HepG2 (cell line): ENCODE data around the gene FBXO5. TPM values are rescaled to one million over a fixed set of nuclear protein-coding genes. Genes with fewer than 3 reads are reported as not detected.

Experiments
- AHR ChIP-seq: IDR thresholded peaks from 2 replicates; pipeline ENCODE4 v1.6.1; 2018; ENCODE audit warnings: missing genetic modification reagents, missing compliant biosample characterization
- GATA4 ChIP-seq: sonication (generic); IDR thresholded peaks from 2 replicates; pipeline ENCODE4 v1.6.1; 2016; ENCODE audit warnings: antibody characterized with exemption, low read depth, borderline replicate concordance
- GTF3A ChIP-seq: sonication (generic); formaldehyde crosslinking; conservative IDR thresholded peaks from 2 replicates; pipeline ENCODE4 v1.4.0; 2020; ENCODE audit warnings: mild to moderate bottlenecking, missing genetic modification reagents
- ZFP62 ChIP-seq: sonication (generic); formaldehyde crosslinking; IDR thresholded peaks from 2 replicates; pipeline ENCODE4 v1.4.0; 2020; ENCODE audit warnings: missing genetic modification reagents
- ZNF274 ChIP-seq: sonication (generic); formaldehyde crosslinking; IDR thresholded peaks from 2 replicates; pipeline ENCODE4 v1.5.1; 2020; ENCODE audit warnings: mild to moderate bottlenecking, missing genetic modification reagents
- ZNF652 ChIP-seq: IDR thresholded peaks from 2 replicates; pipeline ENCODE4 v1.6.1; 2016; ENCODE audit warnings: low read depth, borderline replicate concordance
- ZNF780A ChIP-seq: sonication (generic); formaldehyde crosslinking; IDR thresholded peaks from 2 replicates; pipeline ENCODE4 v1.8.0; 2022; ENCODE audit warnings: mild to moderate bottlenecking, missing genetic modification reagents, moderate library complexity
- ZNF782 ChIP-seq: sonication (generic); formaldehyde crosslinking; IDR thresholded peaks from 2 replicates; pipeline ENCODE4 v1.4.0; 2020; ENCODE audit warnings: missing genetic modification reagents, mild to moderate bottlenecking, borderline replicate concordance
- ZNF883 ChIP-seq: sonication (generic); formaldehyde crosslinking; IDR thresholded peaks from 2 replicates; pipeline ENCODE4 v1.5.1; 2020; ENCODE audit warnings: mild to moderate bottlenecking, missing genetic modification reagents; ENCODE audit errors: not compliant biosample characterization
- polyA plus RNA-seq, 8 experiments: library from polyadenylated mRNA; depleted of rRNA in 3 of 8; stranded (reverse) in 7 of 8; unstranded in 1 of 8; fragments of >200 nt; fragmentation: Illumina TruSeq in 4 of 8; extraction: Trizol in 4 of 8; gene quantifications; 2 replicates each; pipeline versions ENCODE4 v1.2.1 to v1.2.3, GENCODE V29; 2011 to 2016; ENCODE audit warnings: low read depth in 4 of 8, missing spikeins in 1 of 8, mixed read lengths in 1 of 8; ENCODE audit not compliant: insufficient read depth in 1 of 8
- total RNA-seq, 5 experiments: library from RNA; depleted of rRNA; stranded (reverse); fragments of >200 nt; fragmentation: Illumina TruSeq; extraction: Trizol; gene quantifications; 2 replicates each; pipeline ENCODE4 v1.2.3, GENCODE V29; 2016; ENCODE audit warnings: low read depth in 1 of 5
- TF ChIP-seq, protein P1 (sequence below): sonication (generic); formaldehyde crosslinking; IDR thresholded peaks from 2 replicates; pipeline ENCODE4; 2020; ENCODE audit warnings: missing genetic modification reagents, mild to moderate bottlenecking, borderline replicate concordance
- TF ChIP-seq, protein P2 (sequence below): sonication (generic); formaldehyde crosslinking; IDR thresholded peaks from 2 replicates; pipeline ENCODE4 v1.9.0; 2022; ENCODE audit warnings: low read depth, missing genetic modification reagents
- TF ChIP-seq, protein P3 (sequence below): sonication (generic); formaldehyde crosslinking; IDR thresholded peaks from 2 replicates; pipeline ENCODE4 v1.4.0; 2020; ENCODE audit warnings: missing genetic modification reagents, borderline replicate concordance
- TF ChIP-seq, protein P4 (sequence below): sonication (generic); formaldehyde crosslinking; IDR thresholded peaks from 2 replicates; pipeline ENCODE4 v1.5.1; 2020; ENCODE audit warnings: mild to moderate bottlenecking, missing genetic modification reagents
- TF ChIP-seq, protein P5 (sequence below): sonication (generic); formaldehyde crosslinking; IDR thresholded peaks from 2 replicates; pipeline ENCODE4 v1.8.0; 2022; ENCODE audit warnings: mild to moderate bottlenecking, missing genetic modification reagents; ENCODE audit not compliant: insufficient replicate concordance

FBXO5 gene
- total and polyA plus RNA-seq, 2 of the 13 experiments (the other 11 are each of a cell fraction or from before 2014, with no cell fraction given), result 15.8 to 41.5 TPM

DNA sequence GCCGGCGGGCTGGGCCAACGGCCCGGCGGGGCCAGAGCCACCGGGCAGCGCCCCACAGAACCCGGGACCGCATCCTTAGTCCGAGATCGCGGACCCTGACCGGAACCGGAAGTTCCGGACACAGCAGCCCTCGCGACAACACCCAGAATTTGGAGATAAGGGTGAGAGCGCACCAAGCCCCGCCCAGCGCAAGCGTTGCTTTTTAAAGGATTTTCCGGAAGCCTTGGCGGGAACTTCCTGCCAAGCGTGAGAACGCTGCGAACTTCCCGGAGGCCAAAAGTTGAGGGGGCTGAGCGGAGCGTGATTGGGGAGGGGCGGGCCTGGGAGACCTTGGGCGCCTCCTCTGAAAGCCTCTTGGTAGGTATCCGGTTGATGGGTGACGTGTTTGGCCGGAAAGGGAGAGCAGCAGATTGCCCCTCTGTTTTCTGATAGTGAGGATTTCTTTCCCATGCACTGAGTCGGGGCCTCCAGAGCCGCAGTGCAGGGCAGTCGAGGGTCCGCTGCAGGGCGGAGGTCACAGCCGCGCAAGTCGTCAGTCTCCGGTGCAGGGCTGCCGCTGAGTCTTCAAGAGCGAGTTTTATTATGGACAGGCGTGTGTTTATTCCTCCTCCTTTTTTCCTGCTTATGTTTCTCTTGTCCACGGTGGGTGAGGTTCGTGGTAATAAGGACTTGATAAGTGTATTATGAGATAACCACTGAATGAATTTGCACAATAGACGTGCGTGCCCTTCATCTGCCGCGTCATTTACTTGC is 19.9 kb upstream of the FBXO5 start, which contains the start of gene MTRF1L (continued):
- TF ChIP-seq ZNF274 (CRISPR knock-in tag), result no peak; the same call in 1 of the 2 replicates
- TF ChIP-seq, protein P1, sequence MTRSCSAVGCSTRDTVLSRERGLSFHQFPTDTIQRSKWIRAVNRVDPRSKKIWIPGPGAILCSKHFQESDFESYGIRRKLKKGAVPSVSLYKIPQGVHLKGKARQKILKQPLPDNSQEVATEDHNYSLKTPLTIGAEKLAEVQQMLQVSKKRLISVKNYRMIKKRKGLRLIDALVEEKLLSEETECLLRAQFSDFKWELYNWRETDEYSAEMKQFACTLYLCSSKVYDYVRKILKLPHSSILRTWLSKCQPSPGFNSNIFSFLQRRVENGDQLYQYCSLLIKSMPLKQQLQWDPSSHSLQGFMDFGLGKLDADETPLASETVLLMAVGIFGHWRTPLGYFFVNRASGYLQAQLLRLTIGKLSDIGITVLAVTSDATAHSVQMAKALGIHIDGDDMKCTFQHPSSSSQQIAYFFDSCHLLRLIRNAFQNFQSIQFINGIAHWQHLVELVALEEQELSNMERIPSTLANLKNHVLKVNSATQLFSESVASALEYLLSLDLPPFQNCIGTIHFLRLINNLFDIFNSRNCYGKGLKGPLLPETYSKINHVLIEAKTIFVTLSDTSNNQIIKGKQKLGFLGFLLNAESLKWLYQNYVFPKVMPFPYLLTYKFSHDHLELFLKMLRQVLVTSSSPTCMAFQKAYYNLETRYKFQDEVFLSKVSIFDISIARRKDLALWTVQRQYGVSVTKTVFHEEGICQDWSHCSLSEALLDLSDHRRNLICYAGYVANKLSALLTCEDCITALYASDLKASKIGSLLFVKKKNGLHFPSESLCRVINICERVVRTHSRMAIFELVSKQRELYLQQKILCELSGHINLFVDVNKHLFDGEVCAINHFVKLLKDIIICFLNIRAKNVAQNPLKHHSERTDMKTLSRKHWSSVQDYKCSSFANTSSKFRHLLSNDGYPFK (CRISPR knock-in tag), result peak; percentile 79; the same call in 1 of the 2 replicates
- no peak for TF ChIP-seq ZNF780A (CRISPR knock-in tag)
- TF ChIP-seq ZNF652 (CRISPR knock-in tag), result no peak
- TF ChIP-seq, protein P2, sequence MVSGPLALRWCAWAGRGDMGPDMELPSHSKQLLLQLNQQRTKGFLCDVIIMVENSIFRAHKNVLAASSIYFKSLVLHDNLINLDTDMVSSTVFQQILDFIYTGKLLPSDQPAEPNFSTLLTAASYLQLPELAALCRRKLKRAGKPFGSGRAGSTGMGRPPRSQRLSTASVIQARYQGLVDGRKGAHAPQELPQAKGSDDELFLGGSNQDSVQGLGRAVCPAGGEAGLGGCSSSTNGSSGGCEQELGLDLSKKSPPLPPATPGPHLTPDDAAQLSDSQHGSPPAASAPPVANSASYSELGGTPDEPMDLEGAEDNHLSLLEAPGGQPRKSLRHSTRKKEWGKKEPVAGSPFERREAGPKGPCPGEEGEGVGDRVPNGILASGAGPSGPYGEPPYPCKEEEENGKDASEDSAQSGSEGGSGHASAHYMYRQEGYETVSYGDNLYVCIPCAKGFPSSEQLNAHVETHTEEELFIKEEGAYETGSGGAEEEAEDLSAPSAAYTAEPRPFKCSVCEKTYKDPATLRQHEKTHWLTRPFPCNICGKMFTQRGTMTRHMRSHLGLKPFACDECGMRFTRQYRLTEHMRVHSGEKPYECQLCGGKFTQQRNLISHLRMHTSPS (CRISPR knock-in tag), result no peak
- TF ChIP-seq, protein P3, sequence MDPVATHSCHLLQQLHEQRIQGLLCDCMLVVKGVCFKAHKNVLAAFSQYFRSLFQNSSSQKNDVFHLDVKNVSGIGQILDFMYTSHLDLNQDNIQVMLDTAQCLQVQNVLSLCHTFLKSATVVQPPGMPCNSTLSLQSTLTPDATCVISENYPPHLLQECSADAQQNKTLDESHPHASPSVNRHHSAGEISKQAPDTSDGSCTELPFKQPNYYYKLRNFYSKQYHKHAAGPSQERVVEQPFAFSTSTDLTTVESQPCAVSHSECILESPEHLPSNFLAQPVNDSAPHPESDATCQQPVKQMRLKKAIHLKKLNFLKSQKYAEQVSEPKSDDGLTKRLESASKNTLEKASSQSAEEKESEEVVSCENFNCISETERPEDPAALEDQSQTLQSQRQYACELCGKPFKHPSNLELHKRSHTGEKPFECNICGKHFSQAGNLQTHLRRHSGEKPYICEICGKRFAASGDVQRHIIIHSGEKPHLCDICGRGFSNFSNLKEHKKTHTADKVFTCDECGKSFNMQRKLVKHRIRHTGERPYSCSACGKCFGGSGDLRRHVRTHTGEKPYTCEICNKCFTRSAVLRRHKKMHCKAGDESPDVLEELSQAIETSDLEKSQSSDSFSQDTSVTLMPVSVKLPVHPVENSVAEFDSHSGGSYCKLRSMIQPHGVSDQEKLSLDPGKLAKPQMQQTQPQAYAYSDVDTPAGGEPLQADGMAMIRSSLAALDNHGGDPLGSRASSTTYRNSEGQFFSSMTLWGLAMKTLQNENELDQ (CRISPR knock-in tag), result peak; percentile 81; the same call in 1 of the 2 replicates
- TF ChIP-seq, protein P4, sequence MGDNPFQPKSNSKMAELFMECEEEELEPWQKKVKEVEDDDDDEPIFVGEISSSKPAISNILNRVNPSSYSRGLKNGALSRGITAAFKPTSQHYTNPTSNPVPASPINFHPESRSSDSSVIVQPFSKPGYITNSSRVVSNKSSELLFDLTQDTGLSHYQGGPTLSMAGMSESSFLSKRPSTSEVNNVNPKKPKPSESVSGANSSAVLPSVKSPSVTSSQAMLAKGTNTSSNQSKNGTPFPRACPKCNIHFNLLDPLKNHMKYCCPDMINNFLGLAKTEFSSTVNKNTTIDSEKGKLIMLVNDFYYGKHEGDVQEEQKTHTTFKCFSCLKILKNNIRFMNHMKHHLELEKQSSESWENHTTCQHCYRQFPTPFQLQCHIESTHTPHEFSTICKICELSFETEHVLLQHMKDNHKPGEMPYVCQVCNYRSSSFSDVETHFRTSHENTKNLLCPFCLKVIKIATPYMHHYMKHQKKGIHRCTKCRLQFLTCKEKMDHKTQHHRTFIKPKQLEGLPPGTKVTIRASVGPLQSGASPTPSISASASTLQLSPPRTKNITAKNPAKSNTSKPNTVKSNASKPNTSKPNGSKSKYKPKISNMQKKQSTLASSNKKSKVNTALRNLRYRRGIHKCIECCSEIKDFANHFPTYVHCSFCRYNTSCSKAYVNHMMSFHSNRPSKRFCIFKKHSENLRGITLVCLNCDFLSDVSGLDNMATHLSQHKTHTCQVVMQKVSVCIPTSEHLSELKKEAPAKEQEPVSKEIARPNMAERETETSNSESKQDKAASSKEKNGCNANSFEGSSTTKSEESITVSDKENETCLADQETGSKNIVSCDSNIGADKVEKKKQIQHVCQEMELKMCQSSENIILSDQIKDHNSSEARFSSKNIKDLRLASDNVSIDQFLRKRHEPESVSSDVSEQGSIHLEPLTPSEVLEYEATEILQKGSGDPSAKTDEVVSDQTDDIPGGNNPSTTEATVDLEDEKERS (CRISPR knock-in tag), result no peak
- 0 out of 2 replicates have a peak, but pooled peaks have one; percentile 47 for TF ChIP-seq GATA4
- TF ChIP-seq ZNF782, result no peak; the same call in 1 of the 2 replicates
- TF ChIP-seq, protein P5, sequence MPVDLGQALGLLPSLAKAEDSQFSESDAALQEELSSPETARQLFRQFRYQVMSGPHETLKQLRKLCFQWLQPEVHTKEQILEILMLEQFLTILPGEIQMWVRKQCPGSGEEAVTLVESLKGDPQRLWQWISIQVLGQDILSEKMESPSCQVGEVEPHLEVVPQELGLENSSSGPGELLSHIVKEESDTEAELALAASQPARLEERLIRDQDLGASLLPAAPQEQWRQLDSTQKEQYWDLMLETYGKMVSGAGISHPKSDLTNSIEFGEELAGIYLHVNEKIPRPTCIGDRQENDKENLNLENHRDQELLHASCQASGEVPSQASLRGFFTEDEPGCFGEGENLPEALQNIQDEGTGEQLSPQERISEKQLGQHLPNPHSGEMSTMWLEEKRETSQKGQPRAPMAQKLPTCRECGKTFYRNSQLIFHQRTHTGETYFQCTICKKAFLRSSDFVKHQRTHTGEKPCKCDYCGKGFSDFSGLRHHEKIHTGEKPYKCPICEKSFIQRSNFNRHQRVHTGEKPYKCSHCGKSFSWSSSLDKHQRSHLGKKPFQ (CRISPR knock-in tag), result peak; percentile 86
- peak; percentile 72 for TF ChIP-seq ZNF883
- TF ChIP-seq ZFP62 (CRISPR knock-in tag), result no peak
- no peak for TF ChIP-seq GTF3A (CRISPR knock-in tag)
- no peak for TF ChIP-seq AHR (CRISPR knock-in tag)
